HepG2 (cell line): Measurements from ENCODE around the gene MDH2. TPM values are rescaled to one million over a fixed set of nuclear protein-coding genes. Genes with fewer than 3 reads are reported as not detected.
A peak's percentile ranks its signal among the peaks of the same experiment; 100 is the strongest.

Experiments
- ADNP ChIP-seq: sonication (generic); formaldehyde crosslinking; IDR thresholded peaks from 2 replicates; pipeline ENCODE4 v1.4.0; 2020; ENCODE audit warnings: missing genetic modification reagents
- CEBPG ChIP-seq: IDR thresholded peaks from 2 replicates; pipeline ENCODE4 v1.6.1; 2016
- CREM ChIP-seq, 2 experiments: sonication (generic) in 1 of 2; formaldehyde crosslinking in 1 of 2; IDR thresholded peaks; 2 replicates each; pipeline versions ENCODE4 v1.4.0 to v1.6.1; 2016 to 2020; ENCODE audit warnings: antibody characterized with exemption in 1 of 2, mild to moderate bottlenecking in 1 of 2, missing genetic modification reagents in 1 of 2
- ETV5 ChIP-seq: IDR thresholded peaks from 2 replicates; pipeline ENCODE4 v1.6.1; 2018; ENCODE audit warnings: missing biosample characterization, missing genetic modification reagents, inconsistent platforms, borderline replicate concordance
- FOSL1 ChIP-seq: sonication (generic); formaldehyde crosslinking; IDR thresholded peaks from 2 replicates; pipeline ENCODE4 v1.9.0; 2021; ENCODE audit warnings: missing genetic modification reagents, borderline replicate concordance
- FOXA3 ChIP-seq: IDR thresholded peaks from 2 replicates; pipeline ENCODE4 v1.6.1; 2016; ENCODE audit warnings: missing genetic modification reagents, missing compliant biosample characterization
- GABPB1 ChIP-seq: IDR thresholded peaks from 2 replicates; pipeline ENCODE4 v1.6.1; 2016; ENCODE audit warnings: mild to moderate bottlenecking, missing genetic modification reagents, moderate library complexity, missing compliant biosample characterization
- GATAD2A ChIP-seq: IDR thresholded peaks from 2 replicates; pipeline ENCODE4 v1.6.1; 2016
- KAT8 ChIP-seq: IDR thresholded peaks from 2 replicates; pipeline ENCODE4 v1.6.1; 2016; ENCODE audit warnings: missing genetic modification reagents, missing compliant biosample characterization
- MED8 ChIP-seq: sonication (generic); formaldehyde crosslinking; IDR thresholded peaks from 2 replicates; pipeline ENCODE4 v1.8.1; 2023; ENCODE audit warnings: mild to moderate bottlenecking, missing genetic modification reagents; ENCODE audit not compliant: insufficient replicate concordance
- MIER3 ChIP-seq: IDR thresholded peaks from 2 replicates; pipeline ENCODE4 v1.6.1; 2016; ENCODE audit warnings: missing compliant biosample characterization, borderline replicate concordance
- MXD4 ChIP-seq: IDR thresholded peaks from 2 replicates; pipeline ENCODE4 v1.6.1; 2016; ENCODE audit warnings: mild to moderate bottlenecking, missing biosample characterization, missing genetic modification reagents
- MZF1 ChIP-seq: sonication (generic); formaldehyde crosslinking; IDR thresholded peaks from 2 replicates; pipeline ENCODE4 v1.8.1; 2023; ENCODE audit warnings: mild to moderate bottlenecking, missing genetic modification reagents, borderline replicate concordance
- PHF8 ChIP-seq: sonication (generic); formaldehyde crosslinking; IDR thresholded peaks from 2 replicates; pipeline ENCODE4 v1.5.0; 2020; ENCODE audit warnings: missing genetic modification reagents
- SP1 ChIP-seq, 2 experiments: fragments of 450-650 bp in 1 of 2; sonication (generic) in 1 of 2; formaldehyde crosslinking in 1 of 2; IDR thresholded peaks; 2 replicates each; pipeline versions ENCODE4 v1.4.0 to v1.6.1; 2016 to 2020; ENCODE audit warnings: missing genetic modification reagents in 1 of 2
- THAP11 ChIP-seq: IDR thresholded peaks from 2 replicates; pipeline ENCODE4 v1.6.1; 2016; ENCODE audit warnings: missing biosample characterization, missing genetic modification reagents
- ZEB1 ChIP-seq: IDR thresholded peaks from 2 replicates; pipeline ENCODE4 v1.6.1; 2012; ENCODE audit warnings: mild to moderate bottlenecking, low read depth, inconsistent platforms; ENCODE audit not compliant: insufficient replicate concordance
- ZMAT3 ChIP-seq: sonication (generic); formaldehyde crosslinking; conservative IDR thresholded peaks from 2 replicates; pipeline ENCODE4 v1.7.0; 2021; ENCODE audit warnings: missing genetic modification reagents
- ZNF33B ChIP-seq: sonication (generic); formaldehyde crosslinking; IDR thresholded peaks from 2 replicates; pipeline ENCODE4 v1.5.1; 2020; ENCODE audit warnings: mild to moderate bottlenecking, missing genetic modification reagents
- ZNF563 ChIP-seq: sonication (generic); formaldehyde crosslinking; IDR thresholded peaks from 2 replicates; pipeline ENCODE4 v1.8.0; 2022; ENCODE audit warnings: mild to moderate bottlenecking, moderate library complexity, missing genetic modification reagents
- ZNF629 ChIP-seq: sonication (generic); formaldehyde crosslinking; conservative IDR thresholded peaks from 2 replicates; pipeline ENCODE4 v1.5.0; 2020; ENCODE audit warnings: missing genetic modification reagents
- ZNF879 ChIP-seq: sonication (generic); formaldehyde crosslinking; IDR thresholded peaks from 2 replicates; pipeline ENCODE4 v1.8.1; 2023; ENCODE audit warnings: missing genetic modification reagents
- polyA plus RNA-seq, 8 experiments: library from polyadenylated mRNA; depleted of rRNA in 3 of 8; stranded (reverse) in 7 of 8; unstranded in 1 of 8; fragments of >200 nt; fragmentation: Illumina TruSeq in 4 of 8; extraction: Trizol in 4 of 8; gene quantifications; 2 replicates each; pipeline versions ENCODE4 v1.2.1 to v1.2.3, GENCODE V29; 2011 to 2016; ENCODE audit warnings: low read depth in 4 of 8, missing spikeins in 1 of 8, mixed read lengths in 1 of 8; ENCODE audit not compliant: insufficient read depth in 1 of 8
- total RNA-seq, 5 experiments: library from RNA; depleted of rRNA; stranded (reverse); fragments of >200 nt; fragmentation: Illumina TruSeq; extraction: Trizol; gene quantifications; 2 replicates each; pipeline ENCODE4 v1.2.3, GENCODE V29; 2016; ENCODE audit warnings: low read depth in 1 of 5
- TF ChIP-seq, protein P1 (sequence below): sonication (generic); formaldehyde crosslinking; IDR thresholded peaks from 2 replicates; pipeline ENCODE4 v1.4.0; 2020; ENCODE audit warnings: mild to moderate bottlenecking, missing genetic modification reagents
- TF ChIP-seq, protein P2 (sequence below): sonication (generic); formaldehyde crosslinking; IDR thresholded peaks from 2 replicates; pipeline ENCODE4 v1.5.1; 2020; ENCODE audit warnings: mild to moderate bottlenecking, missing genetic modification reagents, borderline replicate concordance

The MDH2 gene
- total and polyA plus RNA-seq, 2 of the 13 experiments (the other 11 are each of a cell fraction or from before 2014, with no cell fraction given), result 81.4 to 90.3 TPM

DNA sequence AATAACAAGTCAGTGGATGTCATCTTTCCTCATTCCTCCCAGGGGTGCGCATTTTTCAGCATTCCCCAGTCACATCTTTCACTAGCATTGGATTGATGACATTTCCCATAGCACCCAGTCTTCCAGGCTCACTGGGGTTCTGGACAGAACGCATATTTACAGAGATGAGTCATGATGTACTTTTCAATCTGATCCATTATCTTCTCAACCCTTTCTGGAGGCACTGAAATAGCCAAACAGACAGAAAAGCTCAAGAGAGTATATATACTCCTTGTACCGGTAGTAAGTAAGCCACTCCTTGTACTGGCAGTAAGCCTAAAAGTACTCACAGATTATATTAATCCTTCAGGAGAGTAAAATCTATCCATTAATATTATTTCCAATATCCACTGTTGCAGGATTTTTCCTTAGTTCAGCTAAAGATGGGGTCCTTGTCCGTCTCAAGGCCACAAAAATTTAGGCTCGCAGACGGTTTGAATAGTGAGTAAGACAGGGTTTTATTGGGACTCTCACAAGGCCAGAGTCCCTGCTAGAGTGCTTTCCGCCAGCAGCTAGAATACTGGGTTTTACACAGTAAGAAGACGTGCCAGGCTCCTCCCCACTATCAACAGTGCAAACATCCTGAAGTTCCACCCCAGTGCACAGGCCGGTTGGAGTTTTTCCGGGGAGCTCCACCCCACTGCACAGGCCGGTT is 60.8 kb downstream of the MDH2 start (continued):
- TF ChIP-seq ZEB1, result peak; percentile 40
- TF ChIP-seq FOXA3 (CRISPR knock-in tag), result peak; percentile 91
- TF ChIP-seq ZNF33B (CRISPR knock-in tag), result no peak
- peak; percentile 95 for TF ChIP-seq FOSL1 (CRISPR knock-in tag)
- no peak for TF ChIP-seq ADNP (CRISPR knock-in tag)
- TF ChIP-seq, protein P1, sequence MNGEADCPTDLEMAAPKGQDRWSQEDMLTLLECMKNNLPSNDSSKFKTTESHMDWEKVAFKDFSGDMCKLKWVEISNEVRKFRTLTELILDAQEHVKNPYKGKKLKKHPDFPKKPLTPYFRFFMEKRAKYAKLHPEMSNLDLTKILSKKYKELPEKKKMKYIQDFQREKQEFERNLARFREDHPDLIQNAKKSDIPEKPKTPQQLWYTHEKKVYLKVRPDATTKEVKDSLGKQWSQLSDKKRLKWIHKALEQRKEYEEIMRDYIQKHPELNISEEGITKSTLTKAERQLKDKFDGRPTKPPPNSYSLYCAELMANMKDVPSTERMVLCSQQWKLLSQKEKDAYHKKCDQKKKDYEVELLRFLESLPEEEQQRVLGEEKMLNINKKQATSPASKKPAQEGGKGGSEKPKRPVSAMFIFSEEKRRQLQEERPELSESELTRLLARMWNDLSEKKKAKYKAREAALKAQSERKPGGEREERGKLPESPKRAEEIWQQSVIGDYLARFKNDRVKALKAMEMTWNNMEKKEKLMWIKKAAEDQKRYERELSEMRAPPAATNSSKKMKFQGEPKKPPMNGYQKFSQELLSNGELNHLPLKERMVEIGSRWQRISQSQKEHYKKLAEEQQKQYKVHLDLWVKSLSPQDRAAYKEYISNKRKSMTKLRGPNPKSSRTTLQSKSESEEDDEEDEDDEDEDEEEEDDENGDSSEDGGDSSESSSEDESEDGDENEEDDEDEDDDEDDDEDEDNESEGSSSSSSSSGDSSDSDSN (CRISPR knock-in tag), result peak; percentile 52
- TF ChIP-seq MZF1 (CRISPR knock-in tag), result no peak
- TF ChIP-seq MED8, result peak; percentile 34
- TF ChIP-seq ZNF879, result no peak
- no peak for TF ChIP-seq SP1 (IDR thresholded peaks at IDR 0.05)
- no peak for TF ChIP-seq SP1 (CRISPR knock-in tag; IDR thresholded peaks at IDR 0.05)
- TF ChIP-seq KAT8 (CRISPR knock-in tag), result peak; percentile 65
- peak; percentile 49; the same call in 1 of the 2 replicates for TF ChIP-seq MIER3 (CRISPR knock-in tag)
- TF ChIP-seq ZNF563, result no peak
- 0 out of 2 replicates have a peak, but pooled peaks have one; percentile 25 for TF ChIP-seq PHF8 (CRISPR knock-in tag)
- TF ChIP-seq, protein P2, sequence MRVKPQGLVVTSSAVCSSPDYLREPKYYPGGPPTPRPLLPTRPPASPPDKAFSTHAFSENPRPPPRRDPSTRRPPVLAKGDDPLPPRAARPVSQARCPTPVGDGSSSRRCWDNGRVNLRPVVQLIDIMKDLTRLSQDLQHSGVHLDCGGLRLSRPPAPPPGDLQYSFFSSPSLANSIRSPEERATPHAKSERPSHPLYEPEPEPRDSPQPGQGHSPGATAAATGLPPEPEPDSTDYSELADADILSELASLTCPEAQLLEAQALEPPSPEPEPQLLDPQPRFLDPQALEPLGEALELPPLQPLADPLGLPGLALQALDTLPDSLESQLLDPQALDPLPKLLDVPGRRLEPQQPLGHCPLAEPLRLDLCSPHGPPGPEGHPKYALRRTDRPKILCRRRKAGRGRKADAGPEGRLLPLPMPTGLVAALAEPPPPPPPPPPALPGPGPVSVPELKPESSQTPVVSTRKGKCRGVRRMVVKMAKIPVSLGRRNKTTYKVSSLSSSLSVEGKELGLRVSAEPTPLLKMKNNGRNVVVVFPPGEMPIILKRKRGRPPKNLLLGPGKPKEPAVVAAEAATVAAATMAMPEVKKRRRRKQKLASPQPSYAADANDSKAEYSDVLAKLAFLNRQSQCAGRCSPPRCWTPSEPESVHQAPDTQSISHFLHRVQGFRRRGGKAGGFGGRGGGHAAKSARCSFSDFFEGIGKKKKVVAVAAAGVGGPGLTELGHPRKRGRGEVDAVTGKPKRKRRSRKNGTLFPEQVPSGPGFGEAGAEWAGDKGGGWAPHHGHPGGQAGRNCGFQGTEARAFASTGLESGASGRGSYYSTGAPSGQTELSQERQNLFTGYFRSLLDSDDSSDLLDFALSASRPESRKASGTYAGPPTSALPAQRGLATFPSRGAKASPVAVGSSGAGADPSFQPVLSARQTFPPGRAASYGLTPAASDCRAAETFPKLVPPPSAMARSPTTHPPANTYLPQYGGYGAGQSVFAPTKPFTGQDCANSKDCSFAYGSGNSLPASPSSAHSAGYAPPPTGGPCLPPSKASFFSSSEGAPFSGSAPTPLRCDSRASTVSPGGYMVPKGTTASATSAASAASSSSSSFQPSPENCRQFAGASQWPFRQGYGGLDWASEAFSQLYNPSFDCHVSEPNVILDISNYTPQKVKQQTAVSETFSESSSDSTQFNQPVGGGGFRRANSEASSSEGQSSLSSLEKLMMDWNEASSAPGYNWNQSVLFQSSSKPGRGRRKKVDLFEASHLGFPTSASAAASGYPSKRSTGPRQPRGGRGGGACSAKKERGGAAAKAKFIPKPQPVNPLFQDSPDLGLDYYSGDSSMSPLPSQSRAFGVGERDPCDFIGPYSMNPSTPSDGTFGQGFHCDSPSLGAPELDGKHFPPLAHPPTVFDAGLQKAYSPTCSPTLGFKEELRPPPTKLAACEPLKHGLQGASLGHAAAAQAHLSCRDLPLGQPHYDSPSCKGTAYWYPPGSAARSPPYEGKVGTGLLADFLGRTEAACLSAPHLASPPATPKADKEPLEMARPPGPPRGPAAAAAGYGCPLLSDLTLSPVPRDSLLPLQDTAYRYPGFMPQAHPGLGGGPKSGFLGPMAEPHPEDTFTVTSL (CRISPR knock-in tag), result no peak
- peak; percentile 46; the same call in 1 of the 2 replicates for TF ChIP-seq GABPB1 (CRISPR knock-in tag)
- no peak for TF ChIP-seq ZNF629 (CRISPR knock-in tag)
- peak; percentile 56 for TF ChIP-seq GATAD2A (CRISPR knock-in tag)
- TF ChIP-seq MXD4 (CRISPR knock-in tag), result no peak
- peak; percentile 66 for TF ChIP-seq THAP11 (CRISPR knock-in tag)
- TF ChIP-seq ETV5 (CRISPR knock-in tag), result peak; percentile 86; the same call in 1 of the 2 replicates
- 0 out of 2 replicates have a peak, but pooled peaks have one; percentile 21 for TF ChIP-seq CEBPG (CRISPR knock-in tag)
- TF ChIP-seq ZMAT3 (CRISPR knock-in tag), result no peak
- TF ChIP-seq CREM (IDR thresholded peaks at IDR 0.05), result peak; percentile 45
- TF ChIP-seq CREM (CRISPR knock-in tag; IDR thresholded peaks at IDR 0.05), result no peak
